Measurements from ENCODE around the gene PTPRN2. TPM values are rescaled to one million over a fixed set of nuclear protein-coding genes. Genes with fewer than 3 reads are reported as not detected.

PTPRN2 gene
- total and polyA plus RNA-seq, 2 donors (not counting 3 experiments of a cell fraction or from before 2014, with no cell fraction given), result 0.62 to 0.88 TPM

GRCh38 chr7:157824819-157825121 lies 762.9 kb downstream of the PTPRN2 start:
- no peaks in the 10 kb centered on the region for H3K4me1 ChIP-seq (ENCODE audit: control insufficient read depth, extremely low read depth, insufficient read depth, low read length)
- no peak for TF ChIP-seq CTCF (IDR thresholded peaks at IDR 0.05; ENCODE audit: extremely low read depth in 1 of 2, insufficient read depth in 1 of 2, low read depth in 1 of 2, low read length in 2 of 2)
- TF ChIP-seq JUN (IDR thresholded peaks at IDR 0.05; ENCODE audit: borderline replicate concordance, insufficient read depth, insufficient read length, low read depth), result no peak
- no peak for TF ChIP-seq FOS (IDR thresholded peaks at IDR 0.05; ENCODE audit: borderline replicate concordance, insufficient read depth, low read length)
- no peak for TF ChIP-seq GATA2 (IDR thresholded peaks at IDR 0.05; ENCODE audit: insufficient read depth, insufficient read length, low read depth, low read length)
- TF ChIP-seq POLR2A (IDR thresholded peaks at IDR 0.05; ENCODE audit: low read depth, low read length), result no peak
- no peak for TF ChIP-seq MAX (IDR thresholded peaks at IDR 0.05; ENCODE audit: insufficient read depth, insufficient read length)
- no peak for TF ChIP-seq EZH2 (IDR thresholded peaks at IDR 0.05; ENCODE audit: borderline replicate concordance, low read depth, low read length, severe bottlenecking)
- no peak for TF ChIP-seq MYC (IDR thresholded peaks at IDR 0.05; ENCODE audit: low read depth, low read length)
- no peak for TF ChIP-seq POLR2AphosphoS5 (IDR thresholded peaks at IDR 0.05; ENCODE audit: insufficient read depth, low read depth, low read length)
- no peaks in the 10 kb centered on the region for H3K79me2 ChIP-seq (ENCODE audit: control insufficient read depth, insufficient read depth, low read length)
- DNase-seq (ENCODE audit: low read depth, low spot score), result no peak
- H3K27me3 ChIP-seq (ENCODE audit: control insufficient read depth in 2 of 2, insufficient read depth in 2 of 2, low read length in 2 of 2), result no peaks in the 10 kb centered on the region
- no peaks in the 10 kb centered on the region for H3K9me1 ChIP-seq (replicated peaks; ENCODE audit: control insufficient read depth, extremely low read depth, insufficient read depth, low read length)
- no peak overlapping the region for H3K4me3 ChIP-seq (replicated peaks in 1 of 3; ENCODE audit: insufficient read depth in 1 of 3, low read depth in 1 of 3, low read length in 3 of 3)
- no peak overlapping the region for H3K27ac ChIP-seq (ENCODE audit: insufficient read depth, low read depth, low read length)
- ChIA-PET CTCF (no interaction called here), POLR2A (no interaction called here)
- no peaks in the 10 kb centered on the region for H4K20me1 ChIP-seq (replicated peaks; ENCODE audit: control insufficient read depth, extremely low read depth, insufficient read depth, low read length)
- dilution Hi-C loops (cut with MboI; ENCODE audit: extremely low pct_ligation_motif_present, low sequenced_read_pairs), result no loop called here
- no peak for FAIRE-seq
- peaks cover 3% of the 10 kb centered on the region for H3K9me3 ChIP-seq (replicated peaks; ENCODE audit: control insufficient read depth, insufficient read depth, low read length)
- no peaks in the 10 kb centered on the region for H3K36me3 ChIP-seq (ENCODE audit: control insufficient read depth in 2 of 2, extremely low read depth in 1 of 2, insufficient read depth in 2 of 2, low read length in 2 of 2)
- intact Hi-C loops (cut with micrococcal nuclease), result no loop called here
- H3K9ac ChIP-seq (replicated peaks; ENCODE audit: extremely low read depth, insufficient read depth, low read length), result no peak overlapping the region
- no TSS peak for BruUV-seq (replicated peaks)
- H2AFZ ChIP-seq (ENCODE audit: low read depth, low read length), result no peak overlapping the region
- H3K4me2 ChIP-seq (ENCODE audit: insufficient read depth, low read length), result no peak overlapping the region

Measured in endothelial cell of umbilical vein (primary cell).